T-helper 17 cell (primary cell): Measurements from ENCODE around the gene CHST15. TPM values are rescaled to one million over a fixed set of nuclear protein-coding genes. Genes with fewer than 3 reads are reported as not detected.

Experiments used
- ATAC-seq: fragments of 150-1000 bp; cut with Tn5 transposase; 2 replicates; pipeline ENCODE4 v1.10.0; 2021; ENCODE audit warnings: mild to moderate bottlenecking, moderate library complexity
- DNase-seq, 3 donors: peaks; one replicate each; pipeline versions ENCODE4 v3.0.0 to v3.0.0-alpha.2; 2020 to 2021
- H3K9me3 ChIP-seq: one replicate; pipeline ENCODE4 v1.7.0; 2013; ENCODE audit warnings: low read length, mild to moderate bottlenecking; ENCODE audit not compliant: control insufficient read depth, poor library complexity, severe bottlenecking
- H3K27ac Mint-ChIP-seq: one replicate; pipeline ENCODE4 v1.8.0; 2022; ENCODE audit warnings: mild to moderate bottlenecking, moderate library complexity, mixed read lengths
- H3K27me3 Mint-ChIP-seq: one replicate; pipeline ENCODE4 v1.8.0; 2022; ENCODE audit warnings: mixed read lengths
- H3K36me3 Mint-ChIP-seq: one replicate; pipeline ENCODE4 v1.8.0; 2022; ENCODE audit warnings: low read depth, mixed read lengths
- H3K4me1 Mint-ChIP-seq: one replicate; pipeline ENCODE4 v1.8.0; 2022; ENCODE audit warnings: mild to moderate bottlenecking, mixed read lengths
- H3K4me3 Mint-ChIP-seq: one replicate; pipeline ENCODE4 v1.8.0; 2022; ENCODE audit warnings: mild to moderate bottlenecking, moderate library complexity, mixed read lengths
- total RNA-seq, 4 donors: library from RNA in 2 of 4; stranded (reverse) in 2 of 4; gene quantifications; one replicate each; pipeline ENCODE4 v1.2.3 and lab custom pipeline; 2022 to 2026

The CHST15 gene
- total RNA-seq, 2 donors from 2014 or later: 0.26 to 3.3 TPM

GRCh38 chr10:124069341-124070264, 23.8 kb downstream of the CHST15 start:
- no peaks in the 10 kb centered on the region for H3K9me3 ChIP-seq
- Mint-ChIP-seq H3K4me1 (peaks cover 20% of the 10 kb centered on the region), H3K4me3 (no peak overlapping the region), H3K27me3 (peaks cover 20% of the 10 kb centered on the region), H3K36me3 (peaks cover 2% of the 10 kb centered on the region), H3K27ac (no peak overlapping the region)
- DNase-seq (no peak), ATAC-seq (no peak)

GRCh38 chr10:124068929-124069328, 24.5 kb downstream of the CHST15 start:
- ATAC-seq: no peak
- H3K27me3 Mint-ChIP-seq: peaks cover 16% of the 10 kb centered on the region

GRCh38 chr10:124067825-124068400, 25.5 kb downstream of the CHST15 start:
- H3K9me3 ChIP-seq: no peaks in the 10 kb centered on the region
- Mint-ChIP-seq H3K36me3 (peaks cover 2% of the 10 kb centered on the region), H3K4me3 (no peak overlapping the region), H3K27ac (no peak overlapping the region), H3K4me1 (peaks cover 24% of the 10 kb centered on the region), H3K27me3 (peaks cover 12% of the 10 kb centered on the region)
- no peak for DNase-seq
- no peak for ATAC-seq

More at GRCh38 chr10:124068929-124069328, 24.5 kb downstream of the CHST15 start:
- no peak overlapping the region for H3K4me3 Mint-ChIP-seq
- no peak for DNase-seq
- peaks cover 21% of the 10 kb centered on the region for H3K4me1 Mint-ChIP-seq
- H3K9me3 ChIP-seq: no peaks in the 10 kb centered on the region
- no peak overlapping the region for H3K27ac Mint-ChIP-seq
- H3K36me3 Mint-ChIP-seq: peaks cover 2% of the 10 kb centered on the region

- H3K27me3 Mint-ChIP-seq: peaks cover 8% of the 10 kb centered on the region
- H3K9me3 ChIP-seq: no peaks in the 10 kb centered on the region
- DNase-seq (no peak), ATAC-seq (no peak)
- peaks cover 22% of the 10 kb centered on the region for H3K4me1 Mint-ChIP-seq
- H3K36me3 Mint-ChIP-seq: peaks cover 2% of the 10 kb centered on the region
- H3K4me3 Mint-ChIP-seq: no peak overlapping the region
- peak overlapping the region; percentile 16 for H3K27ac Mint-ChIP-seq
These were observed 26.4 kb downstream of the CHST15 start for GRCh38 chr10:124066781-124067714.

- peak overlapping the region; percentile 92 for H3K27ac Mint-ChIP-seq
- H3K36me3 Mint-ChIP-seq: peaks cover 2% of the 10 kb centered on the region
- H3K4me3 Mint-ChIP-seq: peak overlapping the region; percentile 19
These were observed 27.2 kb downstream of the CHST15 start for GRCh38 chr10:124066126-124066700.

GRCh38 chr10:124065382-124066125, 27.8 kb downstream of the CHST15 start:
- DNase-seq (no peak), ATAC-seq (no peak)
- peak overlapping the region; percentile 92 for H3K27ac Mint-ChIP-seq
- H3K9me3 ChIP-seq: no peaks in the 10 kb centered on the region
- H3K4me1 Mint-ChIP-seq: peaks cover 22% of the 10 kb centered on the region
- H3K36me3 Mint-ChIP-seq: peaks cover 2% of the 10 kb centered on the region
- peaks cover 8% of the 10 kb centered on the region for H3K27me3 Mint-ChIP-seq
- H3K4me3 Mint-ChIP-seq: peak overlapping the region; percentile 31

More at GRCh38 chr10:124066126-124066700, 27.2 kb downstream of the CHST15 start:
- H3K27me3 Mint-ChIP-seq: peaks cover 8% of the 10 kb centered on the region
- no peaks in the 10 kb centered on the region for H3K9me3 ChIP-seq
- DNase-seq (no peak), ATAC-seq (no peak)
- peaks cover 22% of the 10 kb centered on the region for H3K4me1 Mint-ChIP-seq

GRCh38 chr10:124064676-124065075, 28.7 kb downstream of the CHST15 start:
- Mint-ChIP-seq H3K27ac (peak overlapping the region; percentile 92), H3K27me3 (peaks cover 8% of the 10 kb centered on the region), H3K36me3 (peaks cover 2% of the 10 kb centered on the region), H3K4me3 (peak overlapping the region; percentile 98), H3K4me1 (peaks cover 22% of the 10 kb centered on the region)
- no peak for DNase-seq
- peak; percentile 75 for ATAC-seq
- H3K9me3 ChIP-seq: no peaks in the 10 kb centered on the region

- DNase-seq (no peak), ATAC-seq (peak; percentile 67)
- Mint-ChIP-seq H3K27ac (peak overlapping the region; percentile 92), H3K4me1 (peaks cover 22% of the 10 kb centered on the region), H3K4me3 (peak overlapping the region; percentile 98), H3K36me3 (peaks cover 2% of the 10 kb centered on the region), H3K27me3 (peaks cover 8% of the 10 kb centered on the region)
- H3K9me3 ChIP-seq: no peaks in the 10 kb centered on the region
These were observed 29.4 kb downstream of the CHST15 start for GRCh38 chr10:124063750-124064603.

- H3K4me3 Mint-ChIP-seq: no peak overlapping the region
- H3K9me3 ChIP-seq: no peaks in the 10 kb centered on the region
- peaks cover 2% of the 10 kb centered on the region for H3K36me3 Mint-ChIP-seq
- peaks cover 22% of the 10 kb centered on the region for H3K4me1 Mint-ChIP-seq
- peaks cover 5% of the 10 kb centered on the region for H3K27me3 Mint-ChIP-seq
- DNase-seq (no peak), ATAC-seq (no peak)
- H3K27ac Mint-ChIP-seq: peak overlapping the region; percentile 32
These were observed 31.0 kb downstream of the CHST15 start for GRCh38 chr10:124062390-124062789.

- peaks cover 2% of the 10 kb centered on the region for H3K36me3 Mint-ChIP-seq
- no peaks in the 10 kb centered on the region for H3K9me3 ChIP-seq
- H3K27me3 Mint-ChIP-seq: no peaks in the 10 kb centered on the region
- no peak overlapping the region for H3K4me3 Mint-ChIP-seq
- no peak overlapping the region for H3K27ac Mint-ChIP-seq
- DNase-seq (no peak), ATAC-seq (no peak)
- peaks cover 18% of the 10 kb centered on the region for H3K4me1 Mint-ChIP-seq
These were observed 32.4 kb downstream of the CHST15 start for GRCh38 chr10:124061030-124061429.

GRCh38 chr10:124060148-124060720, 33.2 kb downstream of the CHST15 start:
- Mint-ChIP-seq H3K27ac (no peak overlapping the region), H3K27me3 (no peaks in the 10 kb centered on the region), H3K4me3 (no peak overlapping the region), H3K4me1 (peaks cover 14% of the 10 kb centered on the region), H3K36me3 (peaks cover 2% of the 10 kb centered on the region)
- ATAC-seq (no peak), DNase-seq (no peak)
- H3K9me3 ChIP-seq: no peaks in the 10 kb centered on the region
